SKM-1 (cell line): Measurements from ENCODE around the gene SERGEF.

Experiments
- DNase-seq: peaks from one replicate; lab custom pipeline; 2025; ENCODE audit not compliant: unreplicated experiment; lab: John Stamatoyannopoulos, UW

Gene SERGEF

GRCh38 chr11:17774232-17775034 is 238.4 kb downstream of the SERGEF start:
- no peak for DNase-seq

GRCh38 chr11:17773674-17774073 is 239.2 kb downstream of the SERGEF start:
- DNase-seq, result no peak

- DNase-seq, result no peak
Measured at GRCh38 chr11:17772704-17773600, 239.9 kb downstream of the SERGEF start.

GRCh38 chr11:17771841-17772401 is 240.9 kb downstream of the SERGEF start:
- DNase-seq, result no peak

- DNase-seq, result no peak
Measured at GRCh38 chr11:17771415-17771814, 241.4 kb downstream of the SERGEF start.

GRCh38 chr11:17770917-17771316 is 241.9 kb downstream of the SERGEF start:
- DNase-seq, result no peak

GRCh38 chr11:17770048-17770652 is 242.7 kb downstream of the SERGEF start:
- DNase-seq, result no peak

- no peak for DNase-seq
Measured at GRCh38 chr11:17769218-17769617, 243.6 kb downstream of the SERGEF start.

- no peak for DNase-seq
Measured at GRCh38 chr11:17768547-17768946, 244.3 kb downstream of the SERGEF start.

GRCh38 chr11:17767914-17768313 is 244.9 kb downstream of the SERGEF start:
- DNase-seq, result no peak

GRCh38 chr11:17767301-17767885 is 245.5 kb downstream of the SERGEF start:
- no peak for DNase-seq

- DNase-seq, result no peak
Measured at GRCh38 chr11:17766590-17766989, 246.3 kb downstream of the SERGEF start.

GRCh38 chr11:17766073-17766359 is 246.8 kb downstream of the SERGEF start:
- DNase-seq, result no peak

GRCh38 chr11:17765356-17766072 is 247.3 kb downstream of the SERGEF start:
- no peak for DNase-seq

GRCh38 chr11:17764446-17765218 is 248.2 kb downstream of the SERGEF start:
- no peak for DNase-seq

GRCh38 chr11:17763703-17764102 is 249.1 kb downstream of the SERGEF start:
- no peak for DNase-seq

- no peak for DNase-seq
Measured at GRCh38 chr11:17763244-17763643, 249.6 kb downstream of the SERGEF start.

GRCh38 chr11:17762309-17762974 is 250.4 kb downstream of the SERGEF start:
- no peak for DNase-seq
